Measurements from ENCODE around the gene CYTL1.
"Not testable (repeated sequence)": the region's sequence is repeated elsewhere in the genome, so short reads cannot be mapped to it uniquely, and the experiment has no call there.

CYTL1 gene

DNA sequence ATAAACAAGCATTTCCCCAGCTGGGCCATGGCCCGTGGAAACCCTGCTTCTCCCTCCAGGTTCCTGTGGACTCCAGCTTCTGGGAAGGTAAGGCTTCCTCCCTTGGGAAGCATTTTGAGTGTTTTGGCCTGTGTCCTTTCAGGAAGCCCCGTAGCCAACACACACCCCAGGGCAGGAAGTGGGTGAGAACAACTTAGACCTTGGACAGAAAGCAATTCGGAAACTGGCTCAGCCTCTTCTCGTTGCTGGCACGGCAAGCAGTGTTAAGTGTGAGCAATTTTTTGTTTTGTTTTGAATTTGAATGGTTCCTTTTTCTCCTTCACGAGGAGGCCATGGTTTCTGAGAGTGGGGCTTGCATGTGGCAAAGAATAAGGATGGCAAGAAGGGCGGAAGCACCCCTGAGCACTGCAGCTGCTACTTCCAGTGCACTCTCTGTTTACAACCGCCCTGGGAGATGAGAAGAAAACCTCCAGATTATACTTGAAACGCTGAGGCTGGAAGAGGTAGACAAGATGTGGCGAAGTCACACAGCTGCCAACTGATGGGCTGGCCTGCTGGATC lies 14.1 kb upstream of the CYTL1 start:
- DNase-seq: no peak

DNA sequence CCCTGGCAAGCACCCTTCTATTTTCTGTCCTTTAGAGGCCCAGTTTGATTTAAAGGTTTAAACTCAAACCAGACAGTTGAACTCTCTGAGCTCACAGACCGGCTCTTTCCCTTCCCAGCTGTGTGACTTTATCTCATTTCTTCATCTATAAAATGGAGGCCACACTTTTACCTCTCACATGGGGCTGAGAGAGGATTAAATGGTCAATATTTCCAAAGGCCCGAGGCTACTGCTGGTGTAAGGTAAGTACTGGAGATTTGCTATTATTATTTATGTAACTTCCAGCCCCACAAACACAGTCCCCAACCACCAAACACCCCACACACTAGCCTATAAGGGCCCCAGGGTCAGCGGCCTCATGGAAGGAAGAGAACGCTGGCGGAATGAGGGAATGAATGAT lies 13.6 kb upstream of the CYTL1 start:
- DNase-seq: no peak

DNA sequence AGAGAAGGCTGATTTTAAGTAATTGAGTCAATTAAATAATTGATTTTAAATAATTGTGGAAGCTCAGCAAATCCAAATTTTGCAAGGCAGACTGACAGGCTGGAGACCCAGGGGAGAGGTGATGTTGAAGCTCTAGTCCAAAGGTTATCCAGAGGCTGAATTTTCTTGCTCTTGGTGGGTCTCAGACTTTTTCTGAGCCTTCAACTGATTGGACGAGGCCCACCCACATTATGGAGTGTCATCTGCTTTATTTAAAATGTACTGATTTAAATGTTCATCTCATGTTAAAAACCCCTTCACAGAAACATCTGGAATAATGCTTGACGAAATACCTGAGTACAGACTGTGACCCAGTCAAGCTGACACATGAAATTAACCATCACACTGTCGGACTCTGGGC lies 11.7 kb upstream of the CYTL1 start:
- no peak for DNase-seq

DNA sequence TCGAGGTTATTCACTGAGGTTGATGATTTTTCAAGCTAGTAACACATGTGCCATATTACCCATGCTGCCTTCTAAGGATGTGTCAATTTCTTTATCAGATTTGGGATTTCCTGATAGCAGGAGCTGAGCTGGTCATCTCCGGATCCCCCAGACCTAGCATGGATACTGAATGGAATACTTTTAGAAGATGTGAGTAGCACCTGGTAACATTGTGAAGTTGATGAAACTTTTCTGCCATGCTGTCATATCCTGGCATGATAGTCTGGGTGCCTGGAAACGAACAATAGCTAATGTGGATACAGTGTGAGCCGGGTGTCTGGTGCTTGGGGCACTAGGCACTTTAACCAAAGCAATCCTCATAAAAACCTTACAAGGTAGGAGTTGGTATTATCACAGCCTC lies 11.0 kb upstream of the CYTL1 start:
- DNase-seq: no peak

DNA sequence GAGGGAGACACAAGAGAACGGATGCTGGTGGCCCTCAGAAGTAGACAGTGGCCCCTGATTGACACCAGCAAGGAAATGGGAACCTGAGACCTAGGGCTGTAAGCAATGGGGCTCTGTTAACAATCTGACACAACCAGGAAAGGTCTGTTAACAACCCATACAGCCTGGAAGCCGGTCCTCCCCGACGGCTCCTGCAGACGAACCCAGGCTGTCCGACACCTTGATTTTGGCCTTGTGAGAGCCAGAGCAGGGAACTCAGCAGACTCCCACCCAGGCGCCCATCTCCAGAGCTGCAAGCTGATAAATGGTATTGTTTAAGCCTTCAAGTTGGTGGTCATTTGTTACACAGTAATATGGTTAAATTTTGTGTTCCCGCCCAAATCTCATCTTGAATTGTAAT lies 10.2 kb upstream of the CYTL1 start:
- DNase-seq: no peak

DNA sequence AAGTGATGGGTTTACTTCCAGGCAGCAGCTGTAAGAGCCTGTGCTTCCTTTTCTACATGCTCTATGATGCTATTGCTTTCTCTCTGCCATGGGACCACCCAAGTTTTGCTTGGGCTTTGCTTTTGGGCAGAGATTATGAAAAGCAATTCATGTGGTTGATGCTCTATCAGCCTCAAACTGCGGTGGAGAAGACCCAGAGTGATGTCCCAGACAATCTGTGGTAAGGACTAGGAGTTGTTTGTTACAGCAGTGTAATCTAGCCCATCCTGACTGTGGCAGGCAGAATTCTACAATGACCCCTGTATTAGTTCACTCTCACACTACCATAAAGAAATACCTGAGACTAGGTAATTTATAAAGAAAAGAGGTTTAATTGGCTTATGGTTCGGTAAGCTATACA lies 9.2 kb upstream of the CYTL1 start:
- no peak for DNase-seq

DNA sequence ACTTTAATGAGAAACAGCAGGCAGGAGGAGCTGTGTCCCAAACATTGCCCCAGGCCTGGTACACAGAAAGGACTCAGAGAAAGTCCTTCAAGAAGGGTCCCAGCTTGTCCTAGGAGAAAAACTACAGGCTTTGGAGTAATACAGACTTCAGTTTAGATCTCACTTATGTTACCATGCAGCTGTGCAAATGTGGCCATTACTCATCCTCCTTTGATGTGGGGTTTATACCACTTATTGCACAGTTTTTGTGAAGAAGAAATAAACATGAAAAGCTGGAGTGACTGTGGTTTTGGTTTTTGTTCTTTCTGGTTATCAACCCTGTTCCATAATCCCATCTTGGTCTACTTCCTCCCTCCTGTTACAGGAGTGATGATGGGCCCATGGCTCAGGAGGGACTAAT lies 8.1 kb upstream of the CYTL1 start:
- DNase-seq: no peak

DNA sequence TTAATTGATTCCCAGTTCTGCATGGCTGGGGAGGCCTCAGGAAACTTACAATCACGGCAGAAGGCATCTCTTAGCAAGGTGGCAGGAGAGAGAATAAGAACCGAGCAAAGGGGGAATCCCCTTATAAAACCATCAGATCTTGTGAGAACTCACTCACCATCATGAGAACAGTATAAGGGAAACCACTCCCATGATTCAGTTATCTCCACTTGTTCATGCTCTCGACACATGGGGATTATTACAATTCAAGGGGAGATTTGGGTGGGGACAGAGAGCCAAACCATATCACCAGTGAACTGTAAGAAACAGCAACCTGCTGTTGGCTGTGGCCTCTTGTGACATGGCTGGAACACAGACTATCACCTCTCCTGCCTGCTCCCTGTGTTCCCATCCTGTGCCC lies 7.1 kb upstream of the CYTL1 start:
- DNase-seq: no peak

DNA sequence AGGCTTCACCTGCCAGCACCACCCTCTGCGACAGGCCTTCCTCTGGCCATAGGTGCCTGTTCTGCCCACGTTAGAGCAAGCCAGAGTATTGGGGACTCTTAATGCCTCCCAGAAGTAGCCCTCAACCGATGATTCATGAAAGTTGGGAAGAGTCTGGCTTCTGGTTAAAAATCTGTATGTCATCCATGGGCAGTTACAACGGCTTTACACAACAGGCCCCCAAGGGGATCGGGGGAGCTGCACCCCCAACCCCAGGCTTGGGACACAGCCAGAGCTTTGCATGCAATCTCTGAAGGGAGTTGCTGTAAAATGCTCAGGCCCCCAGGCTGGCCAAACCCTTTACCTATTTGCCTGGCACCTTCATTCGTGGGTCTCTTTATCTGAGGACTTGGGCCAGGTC lies 5.4 kb upstream of the CYTL1 start:
- no peak for DNase-seq

DNA sequence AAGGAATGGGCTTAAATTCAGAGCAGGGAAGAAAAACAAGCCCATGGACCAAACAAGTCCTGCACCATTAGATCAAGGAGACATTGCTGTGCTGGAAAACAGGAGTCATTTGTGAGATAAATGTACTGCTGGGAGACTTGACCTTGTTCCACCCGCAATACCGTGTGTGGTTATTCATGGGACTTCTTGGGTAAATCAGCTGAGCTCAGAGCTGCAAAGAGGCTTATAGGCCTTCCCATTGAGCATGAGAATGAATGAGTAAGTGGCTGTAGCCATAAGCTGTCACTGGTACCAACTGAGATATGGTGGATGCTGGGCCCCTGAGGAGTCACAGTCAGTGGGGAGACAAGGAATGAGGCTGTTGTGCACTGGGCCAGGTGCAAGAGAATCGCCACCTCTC lies 2.3 kb upstream of the CYTL1 start:
- no peak for DNase-seq

DNA sequence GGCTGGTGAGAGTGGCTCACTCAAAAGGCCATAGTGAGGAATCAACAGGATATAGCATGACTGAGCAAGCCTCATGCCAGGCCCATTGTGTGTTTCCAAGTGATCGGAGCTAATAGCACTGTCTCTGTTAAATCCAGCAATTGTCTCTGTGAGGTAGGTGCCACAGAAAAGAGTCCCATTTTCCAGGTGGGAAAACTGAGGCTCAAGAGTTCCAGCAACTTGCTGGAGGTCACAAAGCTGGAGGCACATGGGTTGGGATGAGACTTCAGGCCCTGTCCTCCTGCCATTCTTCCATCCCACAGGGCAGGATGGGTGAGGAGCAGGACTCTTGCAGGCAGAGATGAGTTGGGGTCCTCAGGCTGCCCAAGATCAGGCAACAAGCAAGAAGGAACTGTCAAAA lies 1.1 kb upstream of the CYTL1 start:
- no peak for DNase-seq

DNA sequence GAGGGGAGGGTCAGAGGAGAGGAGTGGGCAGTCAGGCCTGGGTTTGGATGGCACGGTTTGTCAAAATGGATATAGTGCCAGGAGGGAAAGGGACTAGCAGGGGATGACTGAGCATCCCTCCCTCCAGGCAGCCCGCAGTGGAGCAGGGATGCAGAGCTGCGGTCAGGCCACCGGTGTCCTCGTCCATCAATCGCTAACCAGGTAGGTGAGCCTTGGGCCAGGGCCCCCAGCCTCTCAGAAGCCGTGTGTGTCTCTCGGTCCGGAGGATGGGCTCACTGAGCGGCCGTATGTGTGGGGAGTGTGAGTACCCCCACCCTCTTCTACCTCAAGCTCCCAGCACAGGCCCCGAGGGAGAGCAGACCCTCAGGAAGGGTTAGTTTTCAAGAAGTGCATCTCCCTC lies 538 bp upstream of the CYTL1 start:
- DNase-seq: no peak

DNA sequence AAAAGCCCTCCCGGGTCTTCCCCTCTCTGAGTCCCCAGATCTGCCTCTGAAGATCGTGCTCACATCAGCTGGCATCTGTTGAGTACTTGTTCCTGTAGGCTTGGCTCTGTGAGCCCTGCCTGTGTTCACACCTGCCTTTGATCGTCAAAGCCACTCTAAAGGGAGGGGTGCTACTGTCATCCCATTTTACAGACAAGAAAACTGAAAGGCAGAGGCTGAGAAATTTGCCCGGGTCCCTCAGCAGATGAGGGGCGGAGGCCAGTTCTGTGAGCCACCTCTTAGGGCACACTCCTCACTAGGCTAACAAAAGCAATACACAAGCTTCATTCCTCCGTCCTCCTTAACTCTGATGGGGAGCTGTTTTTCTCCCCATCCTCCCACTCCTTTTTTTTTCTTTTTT lies 655 bp downstream of the CYTL1 start:
- DNase-seq: no peak

DNA sequence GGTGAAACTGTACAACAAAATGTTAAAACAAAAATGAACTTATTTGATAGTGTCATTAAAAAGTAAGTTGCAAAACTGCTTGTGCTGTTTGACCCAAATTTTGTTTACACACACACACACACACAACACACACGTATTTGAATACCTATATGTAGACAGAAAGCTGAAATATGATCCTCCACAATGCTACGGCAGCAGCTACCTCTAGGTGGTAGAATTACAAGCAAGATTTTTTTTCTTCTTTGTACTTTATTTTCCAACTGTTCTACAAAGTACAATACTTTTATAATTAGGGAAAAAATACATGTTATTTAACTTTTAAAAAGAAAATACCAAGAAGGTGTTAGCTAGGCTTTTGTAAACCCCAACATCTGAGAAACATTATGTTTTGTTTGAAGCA lies 1.2 kb downstream of the CYTL1 start:
- DNase-seq: no peak

DNA sequence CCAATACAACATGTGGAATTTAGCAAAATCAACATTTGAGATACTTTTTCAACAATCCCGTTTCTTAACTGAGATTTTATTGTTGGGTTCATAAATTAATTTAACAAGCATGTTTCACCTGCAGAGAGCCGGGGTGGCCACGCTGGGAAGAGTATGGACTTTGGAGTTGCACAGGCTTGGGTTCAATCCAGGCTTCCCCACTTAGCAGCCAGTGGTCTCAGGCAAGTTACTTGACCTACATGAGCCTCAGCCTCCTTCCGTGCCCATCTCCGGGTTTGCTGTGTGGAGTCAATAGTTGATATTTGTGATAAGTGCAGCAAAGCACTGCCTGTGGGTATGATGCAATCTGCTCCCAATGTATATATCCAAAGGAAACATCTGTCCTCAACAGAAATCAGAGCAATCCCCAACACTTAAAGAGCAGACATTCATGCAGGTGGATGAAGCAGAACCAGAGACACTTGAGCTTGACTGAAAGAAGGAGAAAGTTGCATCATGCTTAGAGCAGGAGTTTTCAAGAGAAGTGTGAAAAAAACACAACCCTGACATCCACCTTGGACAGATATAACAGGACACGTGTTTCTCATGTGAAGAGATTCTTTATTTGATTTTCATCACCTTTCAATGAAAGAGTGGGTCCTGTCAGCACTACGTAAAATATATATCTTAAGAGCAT lies 5.1 kb downstream of the CYTL1 start:
- DNase-seq: no peak

DNA sequence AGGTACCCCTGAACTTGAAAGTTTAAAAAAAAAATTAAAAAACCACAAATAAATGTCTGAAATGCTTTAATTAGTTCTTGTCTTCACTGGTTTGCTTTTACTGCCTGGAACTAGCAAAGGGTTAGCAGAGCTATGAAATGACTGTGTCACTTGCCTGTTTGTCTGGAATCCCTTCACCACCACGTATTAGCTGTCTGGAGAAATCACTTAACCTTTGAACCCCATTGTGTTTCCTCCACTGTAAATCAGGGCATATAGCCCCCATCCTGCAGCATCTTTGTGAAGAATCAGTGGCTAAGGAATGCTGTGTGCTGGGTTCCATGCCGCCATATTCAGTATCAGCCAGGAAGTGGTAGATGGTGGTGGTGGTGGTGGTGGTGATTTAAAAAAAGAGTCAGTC lies 6.3 kb downstream of the CYTL1 start:
- DNase-seq: no peak

DNA sequence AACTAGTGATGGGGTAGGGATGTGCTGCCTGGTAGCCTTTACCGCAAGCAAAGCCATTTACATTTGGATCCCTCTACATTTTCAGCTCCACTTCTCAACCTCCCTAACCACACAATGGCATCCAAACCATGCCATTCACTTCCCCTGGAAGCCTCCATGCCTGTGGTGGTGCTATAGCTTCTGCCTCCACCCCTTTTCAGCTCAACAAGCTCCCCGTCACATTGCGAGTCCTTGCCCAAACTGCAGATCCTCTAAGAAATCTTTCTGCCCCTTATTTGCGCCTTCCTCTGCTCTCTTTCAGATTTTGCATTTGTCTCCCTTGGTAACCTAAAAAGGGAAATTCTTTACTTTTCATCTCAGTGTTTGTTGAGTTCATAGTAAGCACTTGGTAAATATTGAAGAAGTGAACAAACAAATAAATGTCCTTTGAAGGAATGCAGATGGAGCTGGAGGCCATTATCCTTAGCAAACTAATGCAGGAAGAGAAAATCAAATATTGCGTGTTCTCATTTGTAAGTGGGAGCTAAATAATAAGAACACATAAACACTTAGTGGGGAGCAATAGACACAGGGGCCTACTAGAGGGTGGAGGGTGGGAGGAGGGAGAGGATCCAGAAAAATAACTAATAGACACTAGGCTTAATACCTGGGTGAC lies 6.9 kb downstream of the CYTL1 start:
- no peak for DNase-seq

DNA sequence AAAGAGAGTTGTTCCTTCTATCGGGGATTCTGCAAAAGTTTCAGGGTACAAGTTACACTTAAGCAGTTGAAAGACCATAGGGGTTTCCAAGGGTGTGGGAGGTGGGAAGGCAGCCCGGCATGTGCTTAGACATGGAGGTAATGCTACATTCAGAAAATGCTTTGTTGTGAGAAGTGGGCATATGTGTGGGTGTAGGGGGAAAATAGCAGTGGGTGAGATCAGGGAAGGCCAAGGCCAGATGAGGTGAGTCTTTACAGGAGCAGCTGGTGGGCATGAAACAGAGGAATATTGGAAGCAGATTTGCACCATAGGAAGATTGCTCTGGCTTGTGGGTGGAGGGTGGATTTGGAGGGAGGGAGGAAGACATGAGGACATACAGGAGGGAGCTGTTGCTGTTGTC lies 8.3 kb downstream of the CYTL1 start:
- no peak for DNase-seq

DNA sequence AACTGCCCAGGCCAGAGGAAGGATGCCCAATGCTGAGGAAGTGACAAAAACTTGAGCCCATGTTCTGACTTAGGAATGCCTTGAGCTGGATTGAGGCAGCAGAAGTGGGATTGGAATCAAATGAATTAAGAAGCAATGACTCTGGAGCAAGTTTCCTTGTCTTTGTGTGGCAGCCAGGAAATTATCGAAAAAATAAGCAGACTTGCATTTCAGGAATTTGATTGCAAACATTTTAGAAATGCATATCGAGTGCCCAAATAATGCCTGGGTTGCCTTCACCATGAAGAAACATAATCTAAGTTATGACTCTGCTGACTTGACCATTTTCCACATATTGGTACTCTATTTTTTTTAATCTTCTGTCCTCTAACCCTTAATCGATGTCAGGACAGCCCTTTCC lies 9.5 kb downstream of the CYTL1 start:
- no peak for DNase-seq

DNA sequence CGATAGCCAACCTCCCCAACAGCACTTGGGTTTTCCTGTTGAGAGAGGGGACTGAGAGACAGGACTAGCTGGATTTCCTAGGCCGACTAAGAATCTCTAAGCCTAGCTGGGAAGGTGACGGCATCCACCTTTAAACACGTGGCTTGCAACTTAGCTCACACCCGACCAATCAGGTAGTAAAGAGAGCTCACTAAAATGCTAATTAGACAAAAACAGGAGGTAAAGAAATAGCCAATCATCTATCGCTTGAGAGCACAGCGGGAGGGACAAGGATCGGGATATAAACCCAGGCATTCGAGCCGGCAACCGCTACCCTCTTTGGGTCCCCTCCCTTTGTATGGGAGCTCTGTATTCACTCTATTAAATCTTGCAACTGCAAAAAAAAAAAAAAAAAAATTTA lies 12.3 kb downstream of the CYTL1 start:
- DNase-seq: not testable (repeated sequence)

DNA sequence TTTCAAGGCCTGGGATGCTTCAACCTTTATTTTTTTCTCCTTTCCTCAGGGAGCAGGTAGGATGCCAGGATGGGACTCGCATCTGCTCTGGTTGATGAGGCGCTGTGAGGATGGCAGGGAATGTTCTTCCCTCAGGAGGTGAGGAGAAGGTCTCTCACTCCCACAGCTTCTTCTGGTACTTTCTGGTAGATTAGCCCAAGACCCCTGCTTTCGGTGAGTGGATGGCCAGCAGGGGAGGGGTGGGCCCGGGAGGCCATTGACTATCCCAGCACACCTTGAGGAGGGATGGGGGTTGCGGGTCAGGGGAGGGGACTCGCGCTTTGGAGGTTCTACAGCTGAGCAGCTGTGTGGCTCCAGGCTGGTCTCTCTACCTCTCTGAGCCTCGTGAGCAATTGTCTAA lies 14.8 kb downstream of the CYTL1 start:
- DNase-seq: no peak

DNA sequence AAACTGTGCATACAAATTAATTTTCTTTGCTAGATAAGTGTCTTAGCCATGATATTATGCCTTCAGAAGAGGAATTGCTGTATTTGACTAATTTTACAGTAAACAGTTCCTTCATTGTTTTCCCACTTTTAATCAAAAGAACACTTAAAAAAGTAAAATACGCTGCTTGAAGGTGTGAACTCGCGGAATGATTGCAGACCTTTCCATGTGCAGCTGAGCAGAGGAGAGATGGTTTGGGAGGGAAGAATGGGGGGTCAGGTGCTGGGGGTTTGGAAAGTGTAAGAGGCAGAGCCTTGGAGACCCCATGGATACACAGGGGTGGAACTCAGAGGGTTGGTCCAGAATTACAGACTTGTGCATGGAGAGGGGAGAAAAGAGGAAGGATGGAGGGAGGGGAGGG lies 15.3 kb downstream of the CYTL1 start:
- DNase-seq: no peak

DNA sequence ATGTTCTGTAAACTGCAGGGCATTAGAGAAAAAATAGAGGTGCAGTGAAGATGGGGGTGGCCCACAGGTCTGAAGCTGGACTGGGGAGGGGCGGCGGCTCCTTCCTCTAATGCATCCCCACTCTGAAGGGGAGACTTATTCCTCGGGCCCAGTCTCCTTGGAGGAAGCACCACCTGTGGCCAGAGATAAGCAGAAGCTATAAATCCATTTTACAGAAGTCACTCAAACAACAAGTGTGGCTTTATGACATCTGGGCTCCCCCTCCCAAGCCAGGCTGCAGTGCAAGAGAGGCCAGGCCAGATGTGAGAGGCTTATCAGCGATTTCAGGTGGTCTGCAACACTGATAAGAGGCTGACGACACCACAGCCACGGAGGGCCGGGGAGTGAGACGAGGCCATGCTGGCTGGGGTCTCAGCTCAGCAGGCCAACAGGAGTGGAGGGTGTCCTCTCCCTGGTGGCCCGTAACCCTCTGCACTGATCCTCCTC lies 15.8 kb downstream of the CYTL1 start:
- no peak for DNase-seq

DNA sequence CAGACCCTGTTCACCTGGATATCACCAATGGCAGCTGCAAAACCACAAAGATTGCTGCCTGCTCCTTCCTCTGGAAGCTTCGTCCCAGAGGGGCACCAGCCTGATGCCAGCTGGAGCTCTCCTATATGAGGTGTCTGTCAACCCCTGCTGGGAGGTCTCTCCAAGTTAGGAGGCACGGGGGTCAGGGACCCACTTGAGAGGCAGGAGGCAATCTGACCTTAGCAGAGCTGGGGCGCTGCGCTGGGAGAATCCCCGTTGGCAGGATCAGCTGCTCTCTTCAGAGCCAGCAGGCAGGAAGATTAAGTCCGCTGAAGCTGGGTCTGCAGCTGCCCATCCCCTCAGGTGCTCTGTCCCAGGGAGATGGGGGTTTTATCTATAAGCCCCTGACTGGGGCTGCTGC lies 17.6 kb downstream of the CYTL1 start:
- DNase-seq: not testable (repeated sequence)

DNA sequence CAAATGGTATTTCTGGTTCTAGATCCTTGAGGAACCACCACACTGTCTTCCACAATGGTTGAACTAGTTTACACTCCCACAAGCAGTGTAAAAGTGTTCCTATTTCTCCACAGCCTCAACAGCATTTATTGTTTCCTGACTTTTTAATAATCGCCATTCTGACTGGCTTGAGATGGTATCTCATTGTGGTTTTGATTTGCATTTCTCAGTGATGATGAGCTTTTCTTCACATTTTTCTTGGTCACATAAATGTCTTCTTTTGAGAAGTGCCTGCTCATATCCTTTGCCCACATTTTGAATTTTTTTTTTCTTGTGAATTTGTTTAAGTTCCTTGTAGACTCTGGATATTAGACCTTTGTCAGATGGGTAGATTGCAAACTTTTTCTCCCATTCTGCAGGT lies 22.3 kb downstream of the CYTL1 start:
- not testable (repeated sequence) for DNase-seq

All from activated CD4-positive, alpha-beta T cell treated with anti-CD3 and anti-CD28 coated beads, Interleukin-2, amount 50 U/mL, for 1 hour (primary cell).